MG63 (cell line): Measurements from ENCODE around the gene FASTK. TPM values are rescaled to one million over a fixed set of nuclear protein-coding genes. Genes with fewer than 3 reads are reported as not detected.
"Not testable (repeated sequence)": the region's sequence is repeated elsewhere in the genome, so short reads cannot be mapped to it uniquely, and the experiment has no call there.

Source experiments
- DNase-seq: peaks from one replicate; pipeline ENCODE4 v3.0.0-alpha.2; 2020
- H3K27me3 ChIP-seq: fragments of 250-450 bp; sonication (Bioruptor Pico); 2 replicates; pipeline ENCODE4 v1.5.1; 2020; ENCODE audit warnings: mild to moderate bottlenecking, moderate library complexity
- H3K36me3 ChIP-seq: fragments of 250-450 bp; sonication (Bioruptor Pico); 2 replicates; pipeline ENCODE4 v1.5.1; 2020; ENCODE audit warnings: mild to moderate bottlenecking, moderate library complexity
- H3K4me3 ChIP-seq: fragments of 250-450 bp; sonication (Bioruptor Pico); 2 replicates; pipeline ENCODE4 v1.5.1; 2020; ENCODE audit warnings: mild to moderate bottlenecking, moderate library complexity
- H3K9me3 ChIP-seq: fragments of 250-450 bp; sonication (Bioruptor Pico); 2 replicates; pipeline ENCODE4 v1.5.1; 2020; ENCODE audit warnings: mild to moderate bottlenecking, moderate library complexity
- total RNA-seq: library from RNA; depleted of rRNA; stranded (reverse); fragments of >200 nt; shearing (Covaris generic); gene quantifications from 2 replicates; pipeline ENCODE4 v1.2.3, GENCODE V29; 2014; ENCODE audit warnings: low replicate concordance

Gene FASTK
- total RNA-seq, 1 experiment from 2014 or later = 71.5 TPM

DNA sequence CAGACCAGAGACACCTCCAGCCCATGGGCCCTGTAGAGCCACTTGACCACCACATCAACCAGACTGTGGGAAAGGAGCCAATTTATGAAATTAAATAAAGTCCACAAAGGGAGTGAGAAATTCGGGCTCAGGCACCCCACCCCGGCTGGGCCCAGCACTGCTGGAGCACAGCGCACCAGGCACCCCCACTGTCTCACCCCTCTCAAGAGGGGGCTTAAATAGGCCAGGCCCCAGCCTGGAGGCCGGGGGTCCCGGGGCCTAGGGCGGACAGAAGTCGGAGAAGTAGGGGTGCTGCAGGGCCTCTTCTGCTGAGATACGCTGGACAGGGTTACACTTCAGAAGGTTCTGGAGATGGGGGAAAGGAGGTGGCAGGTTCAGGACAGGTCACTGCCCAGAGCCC lies 26.9 kb downstream of the FASTK start:
- H3K36me3 ChIP-seq = no peaks in the 10 kb centered on the region
- no peaks in the 10 kb centered on the region for H3K27me3 ChIP-seq
- no peaks in the 10 kb centered on the region for H3K9me3 ChIP-seq
- H3K4me3 ChIP-seq = no peak overlapping the region
- no peak for DNase-seq

DNA sequence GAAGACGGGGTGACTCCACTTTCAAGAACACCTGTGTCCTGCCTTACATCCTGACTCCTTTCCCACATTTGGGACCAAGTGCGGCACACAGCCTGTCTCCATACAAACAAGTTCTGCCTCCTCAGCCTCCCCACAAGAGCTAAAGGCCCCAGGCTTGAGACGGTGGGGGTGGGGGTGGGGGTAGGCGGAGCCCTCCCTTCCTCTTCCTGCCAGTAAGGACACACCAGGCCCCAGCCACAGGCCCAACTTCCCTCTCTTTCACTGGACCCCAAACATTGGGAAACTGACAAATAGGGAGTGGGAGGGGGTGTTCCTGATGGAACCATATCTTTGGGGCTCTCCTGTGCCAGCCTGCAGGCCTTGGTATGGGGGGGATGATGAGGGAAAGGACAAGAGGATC lies 27.5 kb downstream of the FASTK start:
- no peak overlapping the region for H3K4me3 ChIP-seq
- H3K27me3 ChIP-seq = no peaks in the 10 kb centered on the region
- DNase-seq = no peak
- no peaks in the 10 kb centered on the region for H3K36me3 ChIP-seq
- H3K9me3 ChIP-seq = no peaks in the 10 kb centered on the region

DNA sequence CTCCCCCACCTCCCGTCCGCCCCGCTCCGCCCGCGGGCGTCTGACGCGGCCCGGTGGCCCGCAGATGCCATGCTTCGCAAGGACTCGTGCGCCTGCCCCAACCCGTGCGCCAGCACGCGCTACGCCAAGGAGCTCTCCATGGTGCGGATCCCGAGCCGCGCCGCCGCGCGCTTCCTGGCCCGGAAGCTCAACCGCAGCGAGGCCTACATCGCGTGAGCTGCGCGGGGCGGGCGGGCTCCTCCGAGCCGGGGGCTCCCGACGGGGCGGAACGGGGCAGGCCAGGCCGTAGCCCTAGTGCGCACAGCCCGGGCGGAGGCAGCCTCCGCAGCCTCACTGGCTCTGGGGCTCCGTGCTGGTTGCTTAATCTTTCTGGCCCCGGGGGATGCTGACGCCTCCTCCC lies 29.5 kb downstream of the FASTK start:
- DNase-seq = no peak
- Histone ChIP-seq H3K27me3 (no peaks in the 10 kb centered on the region), H3K9me3 (no peaks in the 10 kb centered on the region), H3K4me3 (no peak overlapping the region), H3K36me3 (no peaks in the 10 kb centered on the region)

DNA sequence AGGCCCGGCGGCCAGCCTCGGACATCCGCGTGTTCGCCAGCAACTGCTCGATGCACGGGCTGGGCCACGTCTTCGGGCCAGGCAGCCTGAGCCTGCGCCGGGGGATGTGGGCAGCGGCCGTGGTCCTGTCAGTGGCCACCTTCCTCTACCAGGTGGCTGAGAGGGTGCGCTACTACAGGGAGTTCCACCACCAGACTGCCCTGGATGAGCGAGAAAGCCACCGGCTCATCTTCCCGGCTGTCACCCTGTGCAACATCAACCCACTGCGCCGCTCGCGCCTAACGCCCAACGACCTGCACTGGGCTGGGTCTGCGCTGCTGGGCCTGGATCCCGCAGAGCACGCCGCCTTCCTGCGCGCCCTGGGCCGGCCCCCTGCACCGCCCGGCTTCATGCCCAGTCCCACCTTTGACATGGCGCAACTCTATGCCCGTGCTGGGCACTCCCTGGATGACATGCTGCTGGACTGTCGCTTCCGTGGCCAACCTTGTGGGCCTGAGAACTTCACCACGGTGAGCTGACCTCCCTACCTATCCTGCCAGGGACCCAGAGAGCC lies 31.6 kb downstream of the FASTK start:
- Histone ChIP-seq H3K36me3 (no peaks in the 10 kb centered on the region), H3K27me3 (no peaks in the 10 kb centered on the region), H3K9me3 (no peaks in the 10 kb centered on the region), H3K4me3 (no peak overlapping the region)
- DNase-seq = no peak

DNA sequence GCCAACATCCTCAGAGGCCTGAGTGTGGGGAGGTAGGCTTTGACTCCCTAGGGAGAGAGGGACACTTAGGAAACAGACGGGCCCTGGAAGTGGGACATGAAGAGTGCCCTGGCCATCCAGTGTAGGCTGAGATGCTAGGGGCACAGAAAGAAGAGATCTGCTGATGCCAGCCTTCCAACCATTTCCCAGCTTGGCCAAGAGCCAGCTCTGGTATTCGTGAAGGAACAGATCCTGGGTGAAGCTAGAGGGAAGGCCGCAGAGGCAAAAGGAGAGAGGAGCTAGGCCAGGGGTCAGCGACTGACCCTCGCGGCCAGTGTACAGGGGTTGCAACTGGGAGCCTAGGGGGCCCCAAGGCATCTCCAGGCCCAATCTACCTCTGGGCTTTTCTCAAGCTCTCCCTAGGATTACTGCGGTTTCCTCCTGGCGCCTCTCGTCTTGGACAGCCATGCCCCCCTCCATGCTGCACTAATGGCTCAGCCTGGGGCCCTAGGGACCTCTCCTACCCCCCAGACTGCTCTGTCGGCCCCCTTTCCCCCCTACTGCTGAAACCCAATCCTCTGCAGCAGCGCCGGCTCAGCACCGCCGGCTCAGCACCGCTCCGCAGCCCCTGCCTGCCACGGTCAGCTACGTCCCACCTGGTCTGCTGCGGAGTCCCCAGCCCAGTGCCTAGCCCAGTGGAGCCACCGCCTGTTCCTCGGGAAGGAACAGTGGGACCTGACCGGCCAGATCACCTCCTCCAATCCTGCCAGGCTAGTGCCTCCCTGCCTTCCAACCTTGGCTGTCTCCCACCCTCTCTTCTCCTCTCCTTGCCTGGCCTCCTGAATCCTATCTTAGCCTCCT lies 32.4 kb downstream of the FASTK start, which contains the start of gene ASIC3:
ASIC3 (plus strand) TSS at position 556 of the 840 bp plus-strand sequence. CDS start 355 bp downstream, outside the sequence.
- Histone ChIP-seq H3K36me3 (no peaks in the 10 kb centered on the region), H3K4me3 (no peak within 1 kb of the TSS), H3K9me3 (no peaks in the 10 kb centered on the region), H3K27me3 (no peaks in the 10 kb centered on the region)
- no peak for DNase-seq

DNA sequence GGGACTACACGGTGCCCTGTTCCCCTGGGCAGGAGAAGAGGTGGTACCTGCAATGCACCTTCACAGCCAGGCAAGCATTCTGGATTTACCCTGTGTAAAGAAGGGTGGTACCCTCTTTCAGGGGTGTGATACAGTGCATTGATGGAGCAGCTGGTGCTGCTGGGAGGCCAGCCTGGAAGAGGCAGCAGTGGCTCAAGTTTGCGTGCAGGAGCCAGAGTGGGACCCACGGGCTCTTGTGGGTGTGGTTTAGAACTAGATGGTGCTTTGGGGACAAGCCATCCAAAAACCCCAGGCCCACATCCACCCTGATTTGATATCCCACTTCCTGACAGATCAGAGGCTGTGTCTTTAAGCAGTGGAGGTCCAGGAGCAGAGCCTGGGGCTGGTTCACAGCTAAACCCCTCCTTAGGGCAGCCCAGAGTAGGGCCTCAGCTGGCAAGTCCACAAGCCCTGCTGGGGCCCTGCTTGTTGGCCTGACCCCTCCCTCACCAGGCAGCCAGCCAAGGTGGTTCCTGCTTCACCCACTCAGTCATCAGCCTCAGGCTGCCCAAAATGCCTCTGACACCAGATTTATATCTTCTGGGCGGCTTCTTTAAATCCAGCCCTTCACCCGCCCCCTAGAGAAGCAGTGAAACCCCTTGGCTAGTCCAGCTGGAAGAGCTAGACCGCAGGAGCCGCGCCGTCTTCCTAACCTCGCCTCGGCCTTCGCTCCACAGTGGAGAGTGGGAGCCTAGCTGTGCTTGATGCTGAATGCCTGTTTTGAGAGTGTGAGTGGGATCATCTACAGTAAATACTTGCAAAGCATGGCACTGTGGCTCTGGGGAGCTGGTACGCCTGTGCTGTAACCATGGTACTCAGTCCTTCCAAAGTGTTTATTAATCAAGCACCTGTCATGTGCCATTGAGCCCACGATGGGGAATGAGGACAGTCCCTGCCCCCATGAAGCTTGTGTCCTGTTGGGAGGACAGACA lies 33.7 kb downstream of the FASTK start:
- Histone ChIP-seq H3K9me3 (no peaks in the 10 kb centered on the region), H3K36me3 (no peaks in the 10 kb centered on the region), H3K27me3 (no peaks in the 10 kb centered on the region), H3K4me3 (no peak overlapping the region)
- peak; percentile 83 for DNase-seq

DNA sequence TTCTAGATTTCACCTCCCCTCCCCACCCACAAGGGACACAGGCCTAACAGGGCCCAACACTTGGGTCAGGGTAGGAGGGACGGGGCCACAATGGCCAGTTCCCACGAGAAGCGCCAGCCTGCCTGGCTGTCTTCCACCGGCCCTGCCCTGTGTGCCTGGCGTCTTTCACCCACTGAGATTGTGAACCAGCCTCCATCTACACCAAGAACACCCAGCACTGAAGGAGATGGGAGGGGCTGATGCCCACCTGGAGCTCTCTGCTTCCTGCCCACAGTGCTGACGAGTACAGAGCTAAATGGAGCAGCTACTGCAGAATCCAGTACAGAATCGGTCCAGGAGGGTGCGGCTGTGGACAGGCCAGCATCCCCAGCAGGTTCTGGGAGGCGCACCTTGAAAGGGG lies 34.6 kb downstream of the FASTK start:
- no peaks in the 10 kb centered on the region for H3K36me3 ChIP-seq
- no peak overlapping the region for H3K4me3 ChIP-seq
- no peaks in the 10 kb centered on the region for H3K9me3 ChIP-seq
- H3K27me3 ChIP-seq = no peaks in the 10 kb centered on the region
- DNase-seq = no peak

DNA sequence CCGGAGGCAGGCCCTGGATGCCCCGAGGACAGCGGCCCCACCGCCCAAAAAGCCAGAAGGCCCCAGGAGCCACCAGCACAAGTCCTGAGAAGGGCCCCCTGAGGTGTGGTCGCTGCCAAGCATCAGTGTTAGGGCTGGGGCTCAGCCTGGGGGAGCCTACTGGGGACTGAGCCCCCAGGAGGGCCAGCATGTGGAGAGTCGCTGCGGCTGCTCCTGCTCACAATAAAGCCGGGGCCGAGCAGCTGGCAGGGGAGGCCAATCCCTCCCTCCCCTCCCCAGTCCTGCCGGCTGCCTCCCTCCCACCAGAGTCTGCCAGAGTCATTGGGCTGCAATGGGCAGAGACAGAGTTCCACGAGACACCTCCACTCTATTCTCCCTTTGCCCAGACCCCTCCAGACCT lies 35.3 kb downstream of the FASTK start:
- no peak overlapping the region for H3K4me3 ChIP-seq
- DNase-seq = no peak
- H3K9me3 ChIP-seq = no peaks in the 10 kb centered on the region

DNA sequence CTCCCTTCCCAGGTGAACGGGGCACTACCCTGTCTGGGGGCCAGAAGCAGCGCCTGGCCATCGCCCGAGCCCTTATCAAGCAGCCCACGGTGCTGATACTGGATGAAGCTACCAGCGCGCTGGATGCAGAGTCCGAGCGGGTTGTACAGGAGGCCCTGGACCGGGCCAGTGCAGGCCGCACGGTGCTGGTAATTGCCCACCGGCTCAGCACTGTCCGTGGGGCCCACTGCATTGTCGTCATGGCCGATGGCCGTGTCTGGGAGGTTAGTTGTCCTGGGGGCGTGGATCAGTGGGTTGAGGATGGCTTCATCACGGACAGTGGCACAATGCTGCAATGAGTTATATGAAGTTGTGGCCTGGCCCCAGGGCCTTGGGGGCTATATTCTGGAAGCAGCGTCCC lies 36.6 kb downstream of the FASTK start:
- H3K36me3 ChIP-seq = no peaks in the 10 kb centered on the region
- no peak overlapping the region for H3K4me3 ChIP-seq
- DNase-seq = no peak
- H3K9me3 ChIP-seq = no peaks in the 10 kb centered on the region
- H3K27me3 ChIP-seq = no peaks in the 10 kb centered on the region

More for the DNA sequence above, 35.3 kb downstream of the FASTK start:
- no peaks in the 10 kb centered on the region for H3K27me3 ChIP-seq
- no peaks in the 10 kb centered on the region for H3K36me3 ChIP-seq

DNA sequence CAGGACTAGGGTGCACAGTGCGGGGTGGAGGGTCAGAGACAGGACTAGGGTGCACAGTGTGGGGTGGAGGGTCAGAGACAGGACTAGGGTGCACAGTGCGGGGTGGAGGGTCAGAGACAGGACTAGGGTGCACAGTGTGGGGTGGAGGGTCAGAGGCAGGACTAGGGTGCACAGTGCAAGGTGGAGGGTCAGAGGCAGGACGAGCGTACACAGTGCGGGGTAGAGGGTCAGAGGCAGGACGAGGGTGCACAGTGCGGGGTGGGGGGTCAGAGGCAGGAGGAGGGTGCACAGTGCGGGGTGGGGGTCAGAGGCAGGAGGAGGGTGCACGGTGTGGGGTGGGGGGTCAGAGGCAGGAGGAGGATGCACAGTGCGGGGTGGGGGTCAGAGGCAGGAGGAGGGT lies 37.2 kb downstream of the FASTK start:
- DNase-seq, H3K4me3 ChIP-seq, H3K36me3 ChIP-seq, H3K27me3 ChIP-seq, H3K9me3 ChIP-seq: not testable (repeated sequence)

DNA sequence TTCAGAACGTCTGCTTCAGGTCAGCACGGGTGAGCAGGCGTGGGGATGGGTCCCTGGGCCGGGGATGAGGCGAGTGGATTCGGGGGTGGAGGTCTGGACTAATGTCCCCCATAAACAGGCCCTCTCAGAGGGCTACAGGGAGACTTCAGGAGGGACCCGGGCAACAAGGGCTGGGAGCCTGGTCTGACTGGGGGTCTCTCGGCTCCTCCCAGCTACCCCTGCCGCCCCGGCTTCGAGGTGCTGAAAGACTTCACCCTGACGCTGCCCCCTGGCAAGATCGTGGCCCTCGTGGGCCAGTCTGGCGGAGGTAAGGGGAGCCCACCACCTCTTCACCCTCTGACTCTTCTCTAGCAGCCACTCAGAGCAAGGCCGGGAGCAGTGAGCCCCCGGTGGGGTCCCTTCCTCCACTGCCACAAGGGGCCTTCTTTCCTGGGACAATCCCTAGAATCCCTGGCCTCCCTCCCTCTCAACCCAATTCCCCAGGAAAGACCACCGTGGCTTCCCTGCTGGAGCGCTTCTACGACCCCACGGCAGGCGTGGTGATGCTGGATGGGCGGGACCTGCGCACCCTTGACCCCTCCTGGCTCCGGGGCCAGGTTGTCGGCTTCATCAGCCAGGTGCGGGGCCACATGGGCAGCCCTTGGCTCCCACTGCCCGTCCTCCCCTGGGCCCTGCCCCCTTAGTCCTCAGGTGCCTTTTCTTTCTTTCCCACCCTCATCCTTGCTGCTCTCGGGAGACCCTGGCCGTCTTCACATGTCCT lies 39.8 kb downstream of the FASTK start:
- no peak for DNase-seq
- H3K4me3 ChIP-seq = no peak overlapping the region

DNA sequence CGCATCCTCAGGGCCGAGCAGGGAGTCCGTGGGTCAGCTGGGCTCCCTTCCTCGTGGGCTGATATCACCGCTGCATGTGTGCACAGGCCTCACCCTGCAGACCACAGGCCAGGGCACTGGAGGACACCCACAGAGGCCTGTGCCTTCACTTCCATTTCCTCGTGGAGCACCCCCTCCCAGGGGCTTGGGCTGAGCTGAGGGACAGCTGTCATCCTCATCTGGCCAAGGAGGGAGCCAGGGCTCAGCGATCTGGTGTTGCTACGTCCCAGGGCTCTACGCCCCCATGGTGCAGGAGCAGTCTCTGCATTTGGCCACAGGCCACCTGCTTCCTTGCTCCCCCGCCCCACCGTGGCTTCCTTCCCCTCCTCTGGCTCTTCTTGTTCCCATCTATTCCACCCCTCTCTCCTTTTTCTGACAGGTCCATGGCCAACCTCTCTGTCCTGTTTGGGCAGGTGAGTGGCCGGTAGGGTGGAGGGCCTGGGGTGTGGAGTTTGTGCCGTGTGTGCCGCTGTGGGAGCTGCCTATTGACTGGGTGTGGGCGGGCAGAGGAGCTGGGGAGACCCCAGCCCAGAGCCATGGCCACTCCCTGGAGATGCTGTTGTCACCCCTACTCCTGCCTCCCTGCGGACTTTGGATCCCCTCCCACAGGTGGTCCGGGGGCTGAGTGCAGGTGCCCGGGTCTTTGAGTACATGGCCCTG lies 40.6 kb downstream of the FASTK start:
- no peak overlapping the region for H3K4me3 ChIP-seq
- H3K36me3 ChIP-seq = no peaks in the 10 kb centered on the region
- H3K9me3 ChIP-seq = no peaks in the 10 kb centered on the region
- H3K27me3 ChIP-seq = no peaks in the 10 kb centered on the region
- DNase-seq = no peak

More for the DNA sequence above, 39.8 kb downstream of the FASTK start:
- Histone ChIP-seq H3K9me3 (no peaks in the 10 kb centered on the region), H3K36me3 (no peaks in the 10 kb centered on the region), H3K27me3 (no peaks in the 10 kb centered on the region)

DNA sequence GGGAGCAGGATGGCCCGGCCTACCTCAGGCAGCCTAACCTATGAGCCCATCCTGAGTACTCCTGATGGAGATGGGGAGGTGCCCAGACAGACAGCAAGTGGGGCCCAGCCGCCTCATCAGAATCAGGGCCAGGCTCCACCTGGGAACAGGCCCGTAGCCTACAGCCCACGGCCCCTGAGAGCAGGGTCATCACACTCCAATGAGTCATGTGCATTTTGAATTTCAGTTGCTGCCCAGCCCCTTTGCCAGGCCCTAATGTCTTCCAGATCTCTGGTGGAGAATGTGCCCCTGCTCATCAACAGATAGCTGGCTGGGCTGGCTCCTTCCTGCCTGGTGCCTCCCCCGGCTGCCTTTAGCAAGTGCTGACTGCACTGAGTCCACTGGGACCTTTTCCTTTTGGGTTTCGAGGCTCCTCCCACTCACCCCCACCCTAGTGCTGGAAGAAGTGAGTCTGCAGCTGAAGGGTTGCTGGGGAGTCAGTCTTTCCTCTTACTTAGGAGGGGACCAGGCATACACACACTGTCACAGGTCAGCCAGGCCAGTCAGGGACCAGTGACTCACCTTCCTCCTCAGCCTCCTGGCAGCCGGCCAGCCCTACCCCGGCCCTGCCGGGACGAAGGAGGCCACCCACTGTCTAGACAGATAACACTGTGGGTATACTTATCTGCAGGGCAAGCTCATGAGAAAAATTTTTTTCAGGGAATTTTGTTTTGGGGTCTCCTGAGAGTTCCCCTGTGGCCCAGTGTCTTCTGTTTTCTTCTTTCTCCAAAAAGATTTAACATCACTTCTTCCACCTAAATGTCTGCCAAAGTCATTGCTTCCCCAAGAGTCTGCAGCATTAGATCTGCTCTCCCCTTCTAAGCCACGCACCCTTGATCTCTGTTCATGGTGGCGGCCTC lies 41.4 kb downstream of the FASTK start:
- H3K4me3 ChIP-seq = no peak overlapping the region

DNA sequence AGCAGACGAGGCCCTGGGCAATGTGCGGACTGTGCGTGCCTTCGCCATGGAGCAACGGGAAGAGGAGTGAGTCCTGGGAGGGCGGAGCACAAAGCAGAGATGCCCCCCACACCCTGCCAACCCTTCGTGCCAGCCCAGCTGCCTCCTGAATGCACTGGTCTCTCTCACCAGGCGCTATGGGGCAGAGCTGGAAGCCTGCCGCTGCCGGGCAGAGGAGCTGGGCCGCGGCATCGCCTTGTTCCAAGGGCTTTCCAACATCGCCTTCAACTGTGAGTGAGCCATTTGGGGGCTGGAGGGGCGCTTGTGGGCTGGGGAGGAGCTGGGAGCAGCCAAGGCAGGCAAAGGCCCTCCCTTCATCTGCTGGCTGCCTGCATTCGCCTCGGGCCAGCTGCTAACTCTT lies 44.7 kb downstream of the FASTK start:
- no peak for DNase-seq
- no peaks in the 10 kb centered on the region for H3K9me3 ChIP-seq
- H3K27me3 ChIP-seq = no peaks in the 10 kb centered on the region
- H3K4me3 ChIP-seq = no peak overlapping the region
- H3K36me3 ChIP-seq = peaks cover 2% of the 10 kb centered on the region

More for the DNA sequence above, 41.4 kb downstream of the FASTK start:
- Histone ChIP-seq H3K36me3 (no peaks in the 10 kb centered on the region; the same call in 1 of the 2 replicates), H3K27me3 (no peaks in the 10 kb centered on the region), H3K9me3 (no peaks in the 10 kb centered on the region)
- peak; percentile 83 for DNase-seq
